ENCODE measurements around the gene MAP3K12. TPM values are rescaled to one million over a fixed set of nuclear protein-coding genes. Genes with fewer than 3 reads are reported as not detected.
A peak's percentile ranks its signal among the peaks of the same experiment; 100 is the strongest.

Gene MAP3K12
- total and polyA plus RNA-seq, 2 of the 13 experiments (the other 11 are each of a cell fraction or from before 2014, with no cell fraction given): 0.20 to 1.1 TPM

DNA sequence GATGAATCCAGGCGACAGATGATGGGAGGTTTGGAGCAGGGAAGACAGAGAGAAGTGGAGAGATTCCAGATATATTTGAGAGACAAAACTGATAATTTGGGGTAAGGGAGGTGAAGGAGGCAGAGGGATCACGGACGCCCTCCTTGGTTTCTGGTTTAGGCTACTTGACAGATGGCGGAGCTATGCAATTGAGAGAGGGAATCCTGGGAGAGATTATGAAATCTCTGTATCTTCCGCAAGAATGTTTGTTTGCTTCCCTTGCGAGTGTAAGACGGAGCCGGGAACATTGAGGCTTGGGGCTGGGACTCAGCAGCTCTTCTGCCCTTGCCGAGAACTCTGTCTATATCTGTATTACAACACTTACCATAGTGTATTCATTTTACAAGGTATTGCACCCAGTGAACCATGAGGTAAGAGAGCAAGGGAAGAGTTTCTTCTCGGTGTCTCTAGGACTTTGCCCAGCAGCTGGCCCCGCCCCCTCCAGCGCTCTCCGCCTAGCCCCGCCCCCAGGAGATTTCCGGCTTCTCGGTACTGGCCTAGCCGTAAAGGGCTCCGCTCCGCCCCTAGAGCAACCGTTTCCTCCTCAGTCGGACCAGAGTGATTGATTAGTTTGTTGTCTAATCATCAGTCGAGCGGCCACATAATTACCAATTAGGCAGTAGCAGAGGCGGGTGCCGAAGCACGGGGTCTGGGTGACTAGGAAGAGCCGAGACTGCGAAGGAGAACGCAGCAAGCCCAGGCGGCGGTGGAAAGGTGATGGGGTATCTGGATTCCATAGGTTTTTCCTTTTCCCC, 58.0 kb downstream of the MAP3K12 start, which contains the start of gene PRR13 (continued):
- TF ChIP-seq RAD21 (CRISPR knock-in tag; IDR thresholded peaks at IDR 0.05) (0 out of 2 replicates have a peak, but pooled peaks have one; percentile 8), SAP130 (CRISPR knock-in tag; IDR thresholded peaks at IDR 0.05; ENCODE audit: low read depth) (peak; percentile 90), MYPOP (CRISPR knock-in tag; IDR thresholded peaks at IDR 0.05) (0 out of 2 replicates have a peak, but pooled peaks have one; percentile 25), ZNF670 (CRISPR knock-in tag; IDR thresholded peaks at IDR 0.05; ENCODE audit: borderline replicate concordance) (no peak), JUNB (CRISPR knock-in tag; IDR thresholded peaks at IDR 0.05; ENCODE audit: borderline replicate concordance) (no peak), TRAFD1 (CRISPR knock-in tag; IDR thresholded peaks at IDR 0.05; ENCODE audit: borderline replicate concordance) (no peak), CENPT (CRISPR knock-in tag; IDR thresholded peaks at IDR 0.05; ENCODE audit: low read depth) (no peak), ZBTB8A (CRISPR knock-in tag; IDR thresholded peaks at IDR 0.05; ENCODE audit: borderline replicate concordance, low read depth) (no peak), ISX (CRISPR knock-in tag; conservative IDR thresholded peaks at IDR 0.05) (0 out of 2 replicates have a peak, but pooled peaks have one; percentile 30), ZNF576 (CRISPR knock-in tag; IDR thresholded peaks at IDR 0.05) (no peak), ZSCAN12 (CRISPR knock-in tag; IDR thresholded peaks at IDR 0.05) (no peak), MEIS1 (CRISPR knock-in tag; IDR thresholded peaks at IDR 0.05; ENCODE audit: borderline replicate concordance) (no peak; the same call in 1 of the 2 replicates), SIX4 (CRISPR knock-in tag; IDR thresholded peaks at IDR 0.05) (no peak), CSRNP1 (CRISPR knock-in tag; IDR thresholded peaks at IDR 0.05) (no peak), ZSCAN25 (CRISPR knock-in tag; IDR thresholded peaks at IDR 0.05) (no peak), ZNF180 (CRISPR knock-in tag; IDR thresholded peaks at IDR 0.05; ENCODE audit: borderline replicate concordance, low read depth) (no peak), ZBTB37 (CRISPR knock-in tag; IDR thresholded peaks at IDR 0.05) (no peak), ZNF790 (CRISPR knock-in tag; IDR thresholded peaks at IDR 0.05; ENCODE audit: borderline replicate concordance) (no peak), ZNF234 (CRISPR knock-in tag; conservative IDR thresholded peaks at IDR 0.05) (no peak), RFX3 (CRISPR knock-in tag; IDR thresholded peaks at IDR 0.05) (no peak)
- TF ChIP-seq, protein P1, sequence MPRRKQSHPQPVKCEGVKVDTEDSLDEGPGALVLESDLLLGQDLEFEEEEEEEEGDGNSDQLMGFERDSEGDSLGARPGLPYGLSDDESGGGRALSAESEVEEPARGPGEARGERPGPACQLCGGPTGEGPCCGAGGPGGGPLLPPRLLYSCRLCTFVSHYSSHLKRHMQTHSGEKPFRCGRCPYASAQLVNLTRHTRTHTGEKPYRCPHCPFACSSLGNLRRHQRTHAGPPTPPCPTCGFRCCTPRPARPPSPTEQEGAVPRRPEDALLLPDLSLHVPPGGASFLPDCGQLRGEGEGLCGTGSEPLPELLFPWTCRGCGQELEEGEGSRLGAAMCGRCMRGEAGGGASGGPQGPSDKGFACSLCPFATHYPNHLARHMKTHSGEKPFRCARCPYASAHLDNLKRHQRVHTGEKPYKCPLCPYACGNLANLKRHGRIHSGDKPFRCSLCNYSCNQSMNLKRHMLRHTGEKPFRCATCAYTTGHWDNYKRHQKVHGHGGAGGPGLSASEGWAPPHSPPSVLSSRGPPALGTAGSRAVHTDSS (CRISPR knock-in tag; conservative IDR thresholded peaks at IDR 0.05): no peak

All from HepG2 (cell line).